GM21515 (cell line): ENCODE measurements around the gene NUP58.

Experiments used
- ATAC-seq: cut with Tn5 transposase; IDR thresholded peaks from one replicate; pipeline ENCODE4 v1.9.1; 2021; ENCODE audit not compliant: unreplicated experiment

Gene NUP58

GRCh38 chr13:25301347-25302113 is at the start of gene NUP58:
Gene NUP58 (plus strand): TSS chr13:25301625. CDS start chr13:25301774, 149 bp downstream.
- ATAC-seq: peak; percentile 98

GRCh38 chr13:25252225-25252624 is 49.2 kb upstream of the NUP58 start:
- ATAC-seq: no peak

- no peak for ATAC-seq
Observed at GRCh38 chr13:25252752-25253151, 48.7 kb upstream of the NUP58 start.

GRCh38 chr13:25253702-25254101 is 47.7 kb upstream of the NUP58 start:
- ATAC-seq: no peak

- ATAC-seq: no peak
Observed at GRCh38 chr13:25262261-25262660, 39.2 kb upstream of the NUP58 start.

- no peak for ATAC-seq
Observed at GRCh38 chr13:25266706-25267105, 34.7 kb upstream of the NUP58 start.

- no peak for ATAC-seq
Observed at GRCh38 chr13:25267715-25268114, 33.7 kb upstream of the NUP58 start.

GRCh38 chr13:25268561-25268960 is 32.9 kb upstream of the NUP58 start:
- ATAC-seq: no peak

GRCh38 chr13:25276748-25277147 is 24.7 kb upstream of the NUP58 start:
- ATAC-seq: no peak

- ATAC-seq: no peak
Observed at GRCh38 chr13:25280396-25280795, 21.0 kb upstream of the NUP58 start.

- ATAC-seq: peak; percentile 64
Observed at GRCh38 chr13:25281193-25281934, 20.1 kb upstream of the NUP58 start.

GRCh38 chr13:25281935-25282332 is 19.5 kb upstream of the NUP58 start:
- ATAC-seq: peak; percentile 14

- peak; percentile 24 for ATAC-seq
Observed at GRCh38 chr13:25286308-25286968, 15.0 kb upstream of the NUP58 start.

- peak; percentile 95 for ATAC-seq
Observed at GRCh38 chr13:25286969-25287961, 14.2 kb upstream of the NUP58 start, which contains the start of gene MTMR6. Gene MTMR6 (minus strand): TSS chr13:25287488. CDS start chr13:25287247, 241 bp downstream.

- no peak for ATAC-seq
Observed at GRCh38 chr13:25288966-25289365, 12.5 kb upstream of the NUP58 start.

GRCh38 chr13:25291691-25292090 is 9.7 kb upstream of the NUP58 start:
- no peak for ATAC-seq

GRCh38 chr13:25292301-25292700 is 9.1 kb upstream of the NUP58 start:
- ATAC-seq: no peak

GRCh38 chr13:25295228-25295627 is 6.2 kb upstream of the NUP58 start:
- ATAC-seq: no peak

- no peak for ATAC-seq
Observed at GRCh38 chr13:25295701-25296100, 5.7 kb upstream of the NUP58 start.

GRCh38 chr13:25300861-25301346 is 521 bp upstream of the NUP58 start:
- peak; percentile 17 for ATAC-seq
